Urinary bladder (tissue), 4 donors: ENCODE results near the gene CAMKMT. TPM values are rescaled to one million over a fixed set of nuclear protein-coding genes. Genes with fewer than 3 reads are reported as not detected.

Experiments
- DNase-seq: peaks from one replicate; pipeline ENCODE4 v3.0.0-alpha.2; 2015; ENCODE audit errors: extremely low spot score
- H3K27ac ChIP-seq: one replicate; pipeline ENCODE4 v1.5.1; 2013; ENCODE audit warnings: low read depth, mild to moderate bottlenecking, moderate library complexity
- H3K36me3 ChIP-seq: one replicate; pipeline ENCODE4 v1.6.1; 2013; ENCODE audit warnings: mild to moderate bottlenecking, moderate library complexity; ENCODE audit not compliant: insufficient read depth
- H3K4me1 ChIP-seq: one replicate; pipeline ENCODE4 v1.6.1; 2013; ENCODE audit warnings: mild to moderate bottlenecking, moderate library complexity; ENCODE audit not compliant: insufficient read depth
- H3K4me3 ChIP-seq: one replicate; pipeline ENCODE4 v1.5.1; 2013; ENCODE audit warnings: low read depth, low read length
- WGBS: extraction: QIAGEN DNeasy Blood & Tissue Kit; methylation state at CpG from one replicate; pipeline ENCODE4 v1.1.7; 2013; 5-methylcytosine and 5-hydroxymethylcytosine counted together
- polyA plus RNA-seq: library from polyadenylated mRNA; stranded (reverse); fragments of 200-250 nt; gene quantifications from one replicate; pipeline ENCODE4 v1.2.3, GENCODE V29; 2013
- total RNA-seq: library from RNA; depleted of rRNA; stranded (reverse); fragments of >200 nt; gene quantifications from one replicate; pipeline ENCODE4 v1.2.3, GENCODE V29; 2014
- donor health status: healthy with polysubstance abuse.
- donor health status: healthy.

The CAMKMT gene
- total and polyA plus RNA-seq, 2 donors: 5.4 to 20.2 TPM

DNA sequence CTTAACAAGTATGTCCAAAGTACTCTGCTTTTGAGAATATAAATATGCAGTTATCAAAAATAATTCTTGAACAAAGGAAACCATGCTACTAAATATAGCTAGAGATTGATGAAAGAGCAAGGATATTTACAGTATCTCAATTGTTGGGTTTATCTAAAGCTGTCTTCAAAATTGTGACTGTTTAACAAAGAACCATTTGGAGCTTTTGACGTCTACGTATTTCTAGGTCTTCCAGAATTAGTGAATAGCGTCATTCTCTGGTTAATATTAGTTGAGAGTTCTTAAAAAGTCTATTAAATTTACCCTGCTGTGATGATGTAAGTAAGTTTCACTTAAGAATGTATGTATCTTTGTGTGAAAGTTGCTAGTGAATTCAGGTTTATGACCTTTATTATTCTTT lies 356.7 kb downstream of the CAMKMT start:
- Histone ChIP-seq H3K36me3 (no peaks in the 10 kb centered on the region), H3K27ac (no peak overlapping the region), H3K4me3 (no peak overlapping the region), H3K4me1 (no peaks in the 10 kb centered on the region)
- 91% methylated on average over 3 of the region's 3 CpGs for WGBS
- no peak for DNase-seq

- Histone ChIP-seq H3K4me1 (no peaks in the 10 kb centered on the region), H3K27ac (no peak overlapping the region), H3K36me3 (no peaks in the 10 kb centered on the region), H3K4me3 (no peak overlapping the region)
- DNase-seq: no peak
- WGBS: 91% methylated on average over 2 of the region's 2 CpGs
Measured at GRCh38 chr2:44719562-44719961, 357.8 kb downstream of the CAMKMT start.

DNA sequence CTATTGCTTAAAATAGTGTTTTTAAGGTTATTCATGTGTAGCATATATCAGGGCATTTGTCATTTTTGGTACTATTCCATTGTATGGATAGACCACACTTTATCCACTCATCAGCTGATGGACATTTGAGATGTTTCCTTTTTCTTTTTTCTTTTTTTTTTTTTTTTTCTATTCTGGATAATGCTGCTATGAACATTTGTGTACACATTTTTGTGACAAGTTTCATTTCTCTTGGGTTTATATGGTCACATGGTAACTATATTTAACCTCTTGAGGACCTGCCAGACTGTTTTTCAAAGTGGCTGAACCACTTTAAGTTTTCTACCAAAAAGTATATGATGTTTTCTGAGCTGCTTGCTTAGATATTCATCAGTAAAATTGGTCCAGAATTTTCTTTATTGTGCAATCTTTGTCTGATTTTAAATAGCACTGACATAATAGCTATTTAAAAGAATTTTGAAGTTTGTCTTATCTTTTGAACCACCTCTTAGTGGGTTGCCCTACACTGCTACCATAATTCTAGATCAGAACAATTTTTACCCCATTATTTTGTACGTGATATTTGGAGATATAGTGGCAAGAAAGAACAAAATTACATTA lies 360.4 kb downstream of the CAMKMT start:
- H3K36me3 ChIP-seq: no peaks in the 10 kb centered on the region
- WGBS: 84% methylated on average over 1 of the region's 1 CpG
- no peak overlapping the region for H3K4me3 ChIP-seq
- no peak overlapping the region for H3K27ac ChIP-seq
- DNase-seq: no peak
- H3K4me1 ChIP-seq: no peaks in the 10 kb centered on the region

- Histone ChIP-seq H3K36me3 (no peaks in the 10 kb centered on the region), H3K4me3 (no peak overlapping the region), H3K27ac (no peak overlapping the region), H3K4me1 (no peaks in the 10 kb centered on the region)
- 93% methylated on average over 3 of the region's 3 CpGs for WGBS
- no peak for DNase-seq
Measured at GRCh38 chr2:44723921-44724320, 362.2 kb downstream of the CAMKMT start.

DNA sequence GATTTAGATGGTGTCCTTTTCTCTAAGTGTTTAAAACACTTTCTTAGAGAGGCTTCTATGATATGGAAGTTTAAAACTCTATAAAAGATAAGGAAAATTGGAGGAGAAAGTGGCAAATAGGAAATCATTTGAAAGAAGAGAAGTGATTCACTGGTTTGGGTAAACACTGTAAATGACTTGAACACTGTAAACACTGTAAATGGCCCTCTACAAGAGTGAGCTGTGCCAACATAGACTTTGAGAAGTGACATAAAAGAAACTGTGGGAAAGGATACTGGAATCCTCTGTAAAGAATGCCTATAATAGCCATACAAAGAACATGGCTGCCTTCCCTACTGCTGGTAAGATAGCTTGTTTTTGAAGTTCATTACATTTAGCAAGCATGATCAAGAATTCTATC lies 368.8 kb downstream of the CAMKMT start:
- H3K36me3 ChIP-seq: no peaks in the 10 kb centered on the region
- H3K4me3 ChIP-seq: no peak overlapping the region
- H3K27ac ChIP-seq: no peak overlapping the region
- DNase-seq: no peak
- no peaks in the 10 kb centered on the region for H3K4me1 ChIP-seq

DNA sequence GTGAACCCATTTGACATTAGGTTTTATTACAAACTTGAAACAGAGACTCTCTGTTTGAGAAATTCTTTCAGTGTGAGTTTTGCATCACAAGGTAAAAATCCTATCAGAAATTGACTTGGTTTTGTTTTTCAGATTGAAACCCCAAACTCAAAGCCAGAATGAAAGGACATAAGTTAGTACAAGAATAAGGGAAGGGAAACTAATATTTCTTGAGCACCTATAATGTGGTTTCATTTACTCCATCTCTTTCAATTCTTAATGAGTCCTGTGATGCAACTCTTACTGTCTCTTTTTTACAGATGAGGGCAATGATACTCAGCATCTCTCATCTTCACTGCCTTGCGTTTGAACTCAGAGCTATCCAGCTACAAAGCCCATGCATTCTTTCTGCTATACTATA lies 369.8 kb downstream of the CAMKMT start:
- Histone ChIP-seq H3K36me3 (no peaks in the 10 kb centered on the region), H3K4me1 (no peaks in the 10 kb centered on the region), H3K4me3 (no peak overlapping the region), H3K27ac (no peak overlapping the region)
- WGBS: 92% methylated on average over 1 of the region's 1 CpG
- no peak for DNase-seq

DNA sequence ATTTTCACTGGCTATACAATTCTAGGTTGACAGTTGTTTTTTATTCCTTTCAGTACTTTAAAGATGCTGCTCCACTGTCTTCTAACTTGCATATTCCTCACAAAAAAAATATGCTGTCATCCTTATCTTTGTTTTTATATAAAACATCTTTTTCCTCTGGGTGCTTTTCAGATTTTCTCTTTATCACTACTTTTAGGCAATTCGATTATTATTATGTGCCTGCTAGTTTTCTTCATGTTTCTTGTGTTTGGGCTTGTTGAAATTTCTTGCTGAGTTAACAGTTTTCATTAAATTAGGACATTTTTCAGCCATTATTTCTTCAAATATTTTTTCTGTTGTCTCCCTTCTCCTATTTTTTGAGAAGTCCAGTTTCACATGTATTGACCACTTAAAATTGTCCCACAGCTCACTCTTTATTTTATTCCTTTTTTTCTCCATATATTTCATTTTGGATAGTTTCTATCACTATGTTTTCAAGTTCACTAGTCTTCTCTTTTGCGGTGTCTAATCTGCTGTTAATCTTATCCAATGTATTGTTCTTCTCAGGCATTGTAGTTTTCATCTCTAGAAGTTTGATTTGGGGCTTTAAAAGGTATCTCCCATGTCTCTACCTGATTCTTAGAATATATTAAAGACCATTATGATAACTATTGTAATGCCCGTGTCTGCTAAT lies 374.7 kb downstream of the CAMKMT start:
- Histone ChIP-seq H3K4me3 (no peak overlapping the region), H3K4me1 (no peaks in the 10 kb centered on the region), H3K36me3 (no peaks in the 10 kb centered on the region), H3K27ac (no peak overlapping the region)
- no peak for DNase-seq
- WGBS: 89% methylated on average over 3 of the region's 3 CpGs

DNA sequence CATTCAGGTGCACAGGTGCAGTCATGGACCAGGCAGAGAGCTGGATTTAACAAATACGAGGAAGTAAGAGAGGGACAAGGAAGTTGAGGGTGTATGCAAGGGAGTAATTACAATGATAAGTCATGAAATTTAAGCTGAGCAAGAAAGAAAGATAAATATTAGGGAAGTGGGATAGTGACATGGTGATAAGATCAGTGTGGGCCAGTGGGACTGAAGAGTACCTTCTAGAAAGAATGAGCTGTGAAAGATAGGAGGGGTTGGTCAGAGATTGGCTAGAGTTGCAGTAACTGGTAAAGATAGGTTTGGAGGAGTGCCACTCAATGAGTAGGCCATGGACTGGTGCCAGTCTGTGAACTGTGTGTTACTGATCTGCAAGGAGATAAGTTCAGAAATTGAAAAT lies 378.9 kb downstream of the CAMKMT start:
- 62% methylated on average over 1 of the region's 1 CpG for WGBS
- no peak overlapping the region for H3K27ac ChIP-seq
- H3K4me3 ChIP-seq: no peak overlapping the region
- no peaks in the 10 kb centered on the region for H3K4me1 ChIP-seq
- no peak for DNase-seq
- no peaks in the 10 kb centered on the region for H3K36me3 ChIP-seq

- WGBS: 83% methylated on average over 1 of the region's 1 CpG
- H3K4me1 ChIP-seq: no peaks in the 10 kb centered on the region
- DNase-seq: no peak
Measured at GRCh38 chr2:44741507-44741906, 379.8 kb downstream of the CAMKMT start.

GRCh38 chr2:44742057-44742456 lies 380.3 kb downstream of the CAMKMT start:
- WGBS: 98% methylated on average over 3 of the region's 3 CpGs
- H3K4me3 ChIP-seq: no peak overlapping the region
- no peaks in the 10 kb centered on the region for H3K36me3 ChIP-seq
- no peak for DNase-seq
- H3K27ac ChIP-seq: no peak overlapping the region
- no peaks in the 10 kb centered on the region for H3K4me1 ChIP-seq

More at GRCh38 chr2:44741507-44741906, 379.8 kb downstream of the CAMKMT start:
- Histone ChIP-seq H3K36me3 (no peaks in the 10 kb centered on the region), H3K4me3 (no peak overlapping the region), H3K27ac (no peak overlapping the region)

DNA sequence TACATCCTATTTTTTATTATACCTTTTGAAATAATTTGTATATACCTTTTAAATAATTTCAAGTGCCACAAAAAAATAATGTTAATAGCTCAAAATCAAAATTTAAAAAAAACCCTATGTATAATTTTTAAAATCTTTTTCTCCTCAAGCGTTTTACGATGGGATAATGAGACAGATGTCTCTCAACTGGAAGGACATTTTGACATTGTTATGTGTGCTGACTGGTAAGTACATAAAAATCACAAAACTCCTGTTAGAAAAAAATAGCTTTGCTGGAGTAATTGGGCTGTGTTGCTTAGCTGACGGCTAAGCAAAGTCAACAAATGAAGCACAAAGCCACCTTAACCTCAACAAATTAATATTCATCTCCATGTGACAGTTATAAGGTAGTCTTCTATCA lies 381.7 kb downstream of the CAMKMT start:
- H3K27ac ChIP-seq: no peak overlapping the region
- DNase-seq: no peak
- 96% methylated on average over 3 of the region's 3 CpGs for WGBS

GRCh38 chr2:44744961-44745892 lies 383.5 kb downstream of the CAMKMT start:
- Histone ChIP-seq H3K4me1 (no peaks in the 10 kb centered on the region), H3K4me3 (no peak overlapping the region), H3K36me3 (no peaks in the 10 kb centered on the region), H3K27ac (no peak overlapping the region)
- WGBS: 42% methylated on average over 12 of the region's 12 CpGs
- DNase-seq: no peak

More for the DNA sequence above, 381.7 kb downstream of the CAMKMT start:
- no peak overlapping the region for H3K4me3 ChIP-seq
- H3K4me1 ChIP-seq: no peaks in the 10 kb centered on the region
- H3K36me3 ChIP-seq: no peaks in the 10 kb centered on the region

DNA sequence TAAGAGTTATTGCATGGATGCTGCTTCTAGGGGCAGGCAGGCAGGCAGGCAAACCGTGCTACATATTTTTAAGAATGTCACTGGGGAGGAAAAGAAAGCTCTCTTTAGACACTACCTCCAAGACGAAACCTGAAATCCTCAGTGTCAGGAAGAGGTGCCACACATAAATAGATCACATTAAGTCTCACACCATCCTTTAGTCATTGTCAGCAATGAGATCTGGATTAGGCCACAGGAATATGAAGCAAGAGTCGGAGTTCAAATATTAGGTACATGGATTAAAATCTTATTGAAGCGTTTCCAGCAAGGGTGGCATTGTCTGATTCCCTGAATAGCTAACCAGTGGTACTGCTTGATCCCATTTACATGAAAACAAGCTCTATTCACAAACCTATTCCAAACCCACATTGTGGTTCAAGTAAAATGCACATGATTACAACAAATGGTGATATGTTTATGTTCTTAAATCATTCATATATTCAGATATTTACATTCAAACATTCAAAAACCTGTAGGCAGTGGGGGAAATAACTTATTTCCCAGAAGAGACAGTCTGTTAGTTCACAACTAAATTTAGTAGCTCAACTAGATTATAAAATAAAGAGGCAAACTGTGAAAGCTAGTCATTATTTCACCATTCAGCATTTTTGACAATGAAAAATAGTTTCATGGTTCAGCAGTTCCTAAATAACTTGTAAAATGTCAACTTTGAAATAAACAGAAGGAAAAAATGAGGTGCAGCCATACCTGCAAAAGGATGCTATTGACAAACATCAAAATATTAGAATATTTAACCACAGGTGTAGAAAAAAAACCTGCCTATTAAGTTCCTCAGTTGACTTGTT lies 384.4 kb downstream of the CAMKMT start:
- no peak overlapping the region for H3K4me3 ChIP-seq
- H3K36me3 ChIP-seq: no peaks in the 10 kb centered on the region
- WGBS: 61% methylated on average over 4 of the region's 4 CpGs
- no peaks in the 10 kb centered on the region for H3K4me1 ChIP-seq
- no peak overlapping the region for H3K27ac ChIP-seq
- DNase-seq: no peak
